ENCODE measurements around the gene HS6ST3. TPM values are rescaled to one million over a fixed set of nuclear protein-coding genes. Genes with fewer than 3 reads are reported as not detected.

Gene HS6ST3
- total RNA-seq, 4 donors from 2014 or later = 0.08 to 0.47 (median 0.41) TPM

- TF ChIP-seq POLR2AphosphoS5 (IDR thresholded peaks at IDR 0.05) (no peak), EP300 (IDR thresholded peaks at IDR 0.05) (no peak), POLR2A (IDR thresholded peaks at IDR 0.05) (no peak), CTCF (IDR thresholded peaks at IDR 0.05) (no peak)
- no peak for DNase-seq (ENCODE audit: low spot score in 2 of 2)
- no peak overlapping the region for H3K4me3 ChIP-seq
- H3K27me3 ChIP-seq = no peaks in the 10 kb centered on the region
- H3K9me3 ChIP-seq = no peaks in the 10 kb centered on the region
- H3K27ac ChIP-seq = no peak overlapping the region
- no peaks in the 10 kb centered on the region for H3K36me3 ChIP-seq
- H3K4me1 ChIP-seq = no peaks in the 10 kb centered on the region
- 82% methylated on average over 5 of the region's 5 CpGs for WGBS
Observed at GRCh38 chr13:96849091-96849490, 759.2 kb downstream of the HS6ST3 start.

- TF ChIP-seq POLR2A (IDR thresholded peaks at IDR 0.05) (no peak), POLR2AphosphoS5 (IDR thresholded peaks at IDR 0.05) (no peak), EP300 (IDR thresholded peaks at IDR 0.05) (no peak), CTCF (IDR thresholded peaks at IDR 0.05) (no peak)
Observed at GRCh38 chr13:96850538-96851145, 760.7 kb downstream of the HS6ST3 start.

GRCh38 chr13:96851856-96852445 lies 762.0 kb downstream of the HS6ST3 start:
- Histone ChIP-seq H3K27ac (no peak overlapping the region), H3K9me3 (no peaks in the 10 kb centered on the region), H3K4me3 (no peak overlapping the region), H3K27me3 (no peaks in the 10 kb centered on the region), H3K4me1 (no peaks in the 10 kb centered on the region), H3K36me3 (no peaks in the 10 kb centered on the region)
- no peak for DNase-seq (ENCODE audit: low spot score in 2 of 2)
- 56% methylated on average over 8 of the region's 9 CpGs for WGBS
- no peak for TF ChIP-seq EP300 (IDR thresholded peaks at IDR 0.05)
- no peak for TF ChIP-seq CTCF (IDR thresholded peaks at IDR 0.05)

More at GRCh38 chr13:96850538-96851145, 760.7 kb downstream of the HS6ST3 start:
- H3K9me3 ChIP-seq = no peaks in the 10 kb centered on the region
- H3K4me3 ChIP-seq = no peak overlapping the region
- no peak overlapping the region for H3K27ac ChIP-seq
- WGBS = 87% methylated on average over 10 of the region's 10 CpGs
- H3K36me3 ChIP-seq = no peaks in the 10 kb centered on the region
- no peaks in the 10 kb centered on the region for H3K27me3 ChIP-seq
- H3K4me1 ChIP-seq = no peaks in the 10 kb centered on the region
- no peak for DNase-seq (ENCODE audit: low spot score in 2 of 2)

- no peak for DNase-seq (ENCODE audit: low spot score in 2 of 2)
- H3K9me3 ChIP-seq = no peaks in the 10 kb centered on the region
- 95% methylated on average over 1 of the region's 1 CpG for WGBS
- H3K36me3 ChIP-seq = no peaks in the 10 kb centered on the region
- H3K4me3 ChIP-seq = no peak overlapping the region
- no peak for TF ChIP-seq EP300 (IDR thresholded peaks at IDR 0.05)
- TF ChIP-seq POLR2A (IDR thresholded peaks at IDR 0.05) = no peak
- TF ChIP-seq CTCF (IDR thresholded peaks at IDR 0.05) = no peak
- TF ChIP-seq POLR2AphosphoS5 (IDR thresholded peaks at IDR 0.05) = no peak
- no peak overlapping the region for H3K27ac ChIP-seq
- H3K27me3 ChIP-seq = no peaks in the 10 kb centered on the region
- H3K4me1 ChIP-seq = no peaks in the 10 kb centered on the region
Observed at GRCh38 chr13:96858133-96858826, 768.4 kb downstream of the HS6ST3 start.

- TF ChIP-seq POLR2AphosphoS5 (IDR thresholded peaks at IDR 0.05) (no peak), EP300 (IDR thresholded peaks at IDR 0.05) (no peak), POLR2A (IDR thresholded peaks at IDR 0.05) (no peak), CTCF (IDR thresholded peaks at IDR 0.05) (no peak)
- Histone ChIP-seq H3K36me3 (no peaks in the 10 kb centered on the region), H3K27me3 (no peaks in the 10 kb centered on the region), H3K4me3 (no peak overlapping the region), H3K27ac (no peak overlapping the region), H3K9me3 (no peaks in the 10 kb centered on the region), H3K4me1 (no peaks in the 10 kb centered on the region)
- 38% methylated on average over 2 of the region's 2 CpGs for WGBS
- DNase-seq (ENCODE audit: low spot score in 2 of 2) = no peak
Observed at GRCh38 chr13:96860882-96861281, 771.0 kb downstream of the HS6ST3 start.
